PC-3 (cell line): Measurements from ENCODE around the gene ZFPL1.

Experiments
- CTCF ChIP-seq: fragments of 300-600 bp; sonication (generic); conservative IDR thresholded peaks from 2 replicates; pipeline ENCODE4 v1.5.1; 2017; ENCODE audit warnings: antibody characterized with exemption, low read depth, mild to moderate bottlenecking, low read length
- EZH2 ChIP-seq: fragments of 300-600 bp; sonication (generic); IDR thresholded peaks from one replicate; pipeline ENCODE4 v1.6.1; 2017; ENCODE audit warnings: antibody characterized with exemption, mild to moderate bottlenecking, low read length; ENCODE audit not compliant: unreplicated experiment
- EZH2phosphoT487 ChIP-seq: fragments of 300-600 bp; sonication (generic); IDR thresholded peaks from 2 replicates; pipeline ENCODE4 v1.6.1; 2018; ENCODE audit warnings: mild to moderate bottlenecking, antibody characterized with exemption, low read length, borderline replicate concordance

GRCh38 chr11:65111744-65112545 lies 27.9 kb downstream of the ZFPL1 start, which contains the start of gene TM7SF2:
- no peak for TF ChIP-seq EZH2phosphoT487
- TF ChIP-seq CTCF: no peak
- no peak for TF ChIP-seq EZH2
